Measurements from ENCODE around the gene ACADSB.

Gene ACADSB

DNA sequence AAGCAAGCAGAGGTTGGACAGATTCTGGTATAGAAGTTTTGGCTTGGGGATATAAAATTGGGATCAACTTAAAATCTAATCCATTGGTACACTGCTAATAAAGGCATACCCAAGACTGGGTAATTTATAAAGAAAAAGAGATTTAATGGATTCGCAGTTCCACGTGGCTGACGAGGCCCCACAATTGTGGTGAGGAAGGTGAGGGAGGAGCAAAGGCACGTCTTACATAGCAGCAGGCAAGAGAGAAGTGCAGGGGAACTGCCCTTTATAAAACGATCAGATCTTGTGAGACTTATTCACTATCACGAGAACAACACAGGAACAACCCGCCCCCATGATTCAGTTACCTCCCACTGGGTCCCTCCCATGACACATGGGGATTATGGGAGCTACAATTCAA, 9.7 kb downstream of the ACADSB start:
- Histone ChIP-seq H3K27ac (ENCODE audit: low read depth, low read length, poor library complexity, severe bottlenecking) (no peak overlapping the region), H3F3A (ENCODE audit: insufficient read depth, low read length) (no peaks in the 10 kb centered on the region), H3K4me1 (ENCODE audit: insufficient read depth, low read length, severe bottlenecking) (no peaks in the 10 kb centered on the region), H3K79me2 (ENCODE audit: insufficient read depth, low read length) (no peaks in the 10 kb centered on the region), H3K36me3 (ENCODE audit: insufficient read depth, low read length) (no peaks in the 10 kb centered on the region; the same call in 1 of the 2 replicates), H3K4me3 (ENCODE audit: low read depth, low read length, poor library complexity, severe bottlenecking) (no peak overlapping the region), H3K27me3 (ENCODE audit: insufficient read depth, low read length) (no peaks in the 10 kb centered on the region), H3K4me2 (ENCODE audit: low read length) (no peak overlapping the region), H4K20me1 (ENCODE audit: insufficient read depth, low read length) (no peaks in the 10 kb centered on the region), H3K9me2 (ENCODE audit: low read depth, low read length) (no peaks in the 10 kb centered on the region), H3K9ac (ENCODE audit: low read length) (no peak overlapping the region), H3K9me3 (ENCODE audit: low read length) (peaks cover 3% of the 10 kb centered on the region; the same call in 1 of the 2 replicates), H2AFZ (ENCODE audit: low read length) (no peak overlapping the region)
- no peak for TF ChIP-seq CTCF (IDR thresholded peaks at IDR 0.05; ENCODE audit: low read length)
- TF ChIP-seq EZH2 (IDR thresholded peaks at IDR 0.05; ENCODE audit: borderline replicate concordance, low read length), result no peak

DNA sequence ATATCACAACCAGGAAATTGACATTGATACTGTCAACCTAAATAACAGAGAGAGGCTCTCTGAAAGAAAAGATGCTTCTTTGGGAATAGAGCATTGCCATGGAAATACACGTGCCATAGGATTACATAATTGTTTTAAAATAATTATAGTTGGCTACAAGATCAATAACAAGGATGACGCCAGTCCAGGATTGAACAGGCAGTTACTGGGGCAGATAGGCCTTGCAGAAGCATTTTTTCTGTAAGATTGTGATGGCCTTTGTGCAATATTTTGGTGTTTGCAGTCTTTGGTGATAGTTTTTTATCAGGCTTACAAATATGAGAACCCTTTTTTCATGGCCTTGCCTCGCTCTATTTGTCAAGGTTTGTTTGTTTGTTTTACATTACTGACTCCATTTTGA, 10.5 kb downstream of the ACADSB start:
- H3K4me2 ChIP-seq (ENCODE audit: low read length), result no peak overlapping the region
- H3K4me3 ChIP-seq (ENCODE audit: low read depth, low read length, poor library complexity, severe bottlenecking), result no peak overlapping the region
- no peaks in the 10 kb centered on the region for H3F3A ChIP-seq (ENCODE audit: insufficient read depth, low read length)
- no peak overlapping the region for H2AFZ ChIP-seq (ENCODE audit: low read length)
- H3K79me2 ChIP-seq (ENCODE audit: insufficient read depth, low read length), result no peaks in the 10 kb centered on the region
- H3K27me3 ChIP-seq (ENCODE audit: insufficient read depth, low read length), result no peaks in the 10 kb centered on the region
- H3K4me1 ChIP-seq (ENCODE audit: insufficient read depth, low read length, severe bottlenecking), result no peaks in the 10 kb centered on the region
- no peak for TF ChIP-seq CTCF (IDR thresholded peaks at IDR 0.05; ENCODE audit: low read length)
- TF ChIP-seq EZH2 (IDR thresholded peaks at IDR 0.05; ENCODE audit: borderline replicate concordance, low read length), result no peak
- peaks cover 3% of the 10 kb centered on the region; the same call in 1 of the 2 replicates for H3K9me3 ChIP-seq (ENCODE audit: low read length)
- no peak overlapping the region for H3K27ac ChIP-seq (ENCODE audit: low read depth, low read length, poor library complexity, severe bottlenecking)
- no peak overlapping the region for H3K9ac ChIP-seq (ENCODE audit: low read length)
- no peaks in the 10 kb centered on the region for H3K9me2 ChIP-seq (ENCODE audit: low read depth, low read length)
- no peaks in the 10 kb centered on the region for H4K20me1 ChIP-seq (ENCODE audit: insufficient read depth, low read length)
- H3K36me3 ChIP-seq (ENCODE audit: insufficient read depth, low read length), result no peaks in the 10 kb centered on the region; the same call in 1 of the 2 replicates

DNA sequence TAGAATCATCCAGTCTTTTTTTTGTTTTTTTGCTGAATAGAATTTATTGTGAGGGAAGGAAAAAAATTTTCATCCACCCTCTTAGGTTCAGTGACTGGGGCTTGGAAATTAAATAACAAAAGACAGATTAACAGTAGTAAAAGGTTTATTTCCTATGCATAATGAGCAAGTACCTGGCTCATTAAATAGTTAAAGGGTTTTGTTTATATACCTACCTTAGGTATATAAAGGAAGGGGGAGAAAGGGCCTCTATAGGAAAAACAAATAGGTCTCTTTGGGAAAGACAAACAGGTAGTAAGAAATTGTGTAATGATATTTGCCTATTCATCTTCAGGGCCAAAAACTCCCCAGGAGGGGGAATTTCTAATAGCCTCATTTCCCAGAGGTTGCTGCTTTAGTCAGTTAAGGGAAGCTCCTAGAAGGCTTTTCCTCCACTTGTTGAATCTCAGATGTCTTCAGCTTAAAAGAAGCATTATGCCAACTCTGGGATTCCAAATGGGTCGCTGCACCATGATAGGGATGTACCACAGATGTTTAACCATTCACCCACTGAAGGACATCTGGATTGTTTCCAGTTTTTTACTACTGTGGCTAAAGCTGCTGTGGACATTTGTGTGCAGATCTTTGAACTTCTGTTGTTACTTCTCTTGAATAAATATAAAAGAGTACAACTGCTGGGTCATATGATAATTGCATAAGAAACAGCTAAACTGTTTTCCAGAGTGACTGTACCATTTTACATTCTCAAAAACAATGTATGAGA, 11.3 kb downstream of the ACADSB start:
- H3K79me2 ChIP-seq (ENCODE audit: insufficient read depth, low read length), result no peaks in the 10 kb centered on the region
- H3K9me2 ChIP-seq (ENCODE audit: low read depth, low read length), result no peaks in the 10 kb centered on the region
- no peaks in the 10 kb centered on the region for H4K20me1 ChIP-seq (ENCODE audit: insufficient read depth, low read length)
- no peak overlapping the region for H2AFZ ChIP-seq (ENCODE audit: low read length)
- no peaks in the 10 kb centered on the region for H3K4me1 ChIP-seq (ENCODE audit: insufficient read depth, low read length, severe bottlenecking)
- H3K4me2 ChIP-seq (ENCODE audit: low read length), result no peak overlapping the region
- no peak for TF ChIP-seq CTCF (IDR thresholded peaks at IDR 0.05; ENCODE audit: low read length)
- TF ChIP-seq EZH2 (IDR thresholded peaks at IDR 0.05; ENCODE audit: borderline replicate concordance, low read length), result no peak
- H3F3A ChIP-seq (ENCODE audit: insufficient read depth, low read length), result no peaks in the 10 kb centered on the region
- no peaks in the 10 kb centered on the region; the same call in 1 of the 2 replicates for H3K36me3 ChIP-seq (ENCODE audit: insufficient read depth, low read length)
- H3K27me3 ChIP-seq (ENCODE audit: insufficient read depth, low read length), result no peaks in the 10 kb centered on the region
- H3K9ac ChIP-seq (ENCODE audit: low read length), result no peak overlapping the region
- no peak overlapping the region for H3K4me3 ChIP-seq (ENCODE audit: low read depth, low read length, poor library complexity, severe bottlenecking)
- no peak overlapping the region for H3K27ac ChIP-seq (ENCODE audit: low read depth, low read length, poor library complexity, severe bottlenecking)
- H3K9me3 ChIP-seq (ENCODE audit: low read length), result peaks cover 3% of the 10 kb centered on the region; the same call in 1 of the 2 replicates
